HL-60 (cell line): ENCODE data around the gene ZNF441.

Experiments used
- CTCF ChIP-seq: IDR thresholded peaks from one replicate; pipeline ENCODE4 v1.5.1; 2011; ENCODE audit warnings: low read length, control low read depth, inconsistent platforms; ENCODE audit not compliant: insufficient read depth
- GABPA ChIP-seq: IDR thresholded peaks from 2 replicates; pipeline ENCODE4 v1.6.1; 2012; ENCODE audit warnings: low read depth
- POLR2AphosphoS5 ChIP-seq: IDR thresholded peaks from 2 replicates; pipeline ENCODE4 v1.6.1; 2012; ENCODE audit warnings: low read depth
- TF ChIP-seq, protein P1 (sequence below): IDR thresholded peaks from 2 replicates; pipeline ENCODE4 v1.6.1; 2012; ENCODE audit warnings: low read depth; ENCODE audit not compliant: insufficient replicate concordance

GRCh38 chr19:11832253-11832912 is 65.6 kb downstream of the ZNF441 start:
- TF ChIP-seq POLR2AphosphoS5: no peak
- no peak for TF ChIP-seq CTCF
- TF ChIP-seq GABPA: no peak
- TF ChIP-seq, protein P1, sequence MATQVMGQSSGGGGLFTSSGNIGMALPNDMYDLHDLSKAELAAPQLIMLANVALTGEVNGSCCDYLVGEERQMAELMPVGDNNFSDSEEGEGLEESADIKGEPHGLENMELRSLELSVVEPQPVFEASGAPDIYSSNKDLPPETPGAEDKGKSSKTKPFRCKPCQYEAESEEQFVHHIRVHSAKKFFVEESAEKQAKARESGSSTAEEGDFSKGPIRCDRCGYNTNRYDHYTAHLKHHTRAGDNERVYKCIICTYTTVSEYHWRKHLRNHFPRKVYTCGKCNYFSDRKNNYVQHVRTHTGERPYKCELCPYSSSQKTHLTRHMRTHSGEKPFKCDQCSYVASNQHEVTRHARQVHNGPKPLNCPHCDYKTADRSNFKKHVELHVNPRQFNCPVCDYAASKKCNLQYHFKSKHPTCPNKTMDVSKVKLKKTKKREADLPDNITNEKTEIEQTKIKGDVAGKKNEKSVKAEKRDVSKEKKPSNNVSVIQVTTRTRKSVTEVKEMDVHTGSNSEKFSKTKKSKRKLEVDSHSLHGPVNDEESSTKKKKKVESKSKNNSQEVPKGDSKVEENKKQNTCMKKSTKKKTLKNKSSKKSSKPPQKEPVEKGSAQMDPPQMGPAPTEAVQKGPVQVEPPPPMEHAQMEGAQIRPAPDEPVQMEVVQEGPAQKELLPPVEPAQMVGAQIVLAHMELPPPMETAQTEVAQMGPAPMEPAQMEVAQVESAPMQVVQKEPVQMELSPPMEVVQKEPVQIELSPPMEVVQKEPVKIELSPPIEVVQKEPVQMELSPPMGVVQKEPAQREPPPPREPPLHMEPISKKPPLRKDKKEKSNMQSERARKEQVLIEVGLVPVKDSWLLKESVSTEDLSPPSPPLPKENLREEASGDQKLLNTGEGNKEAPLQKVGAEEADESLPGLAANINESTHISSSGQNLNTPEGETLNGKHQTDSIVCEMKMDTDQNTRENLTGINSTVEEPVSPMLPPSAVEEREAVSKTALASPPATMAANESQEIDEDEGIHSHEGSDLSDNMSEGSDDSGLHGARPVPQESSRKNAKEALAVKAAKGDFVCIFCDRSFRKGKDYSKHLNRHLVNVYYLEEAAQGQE: no peak
